ENCODE measurements around the gene VAMP3.
A peak's percentile ranks its signal among the peaks of the same experiment; 100 is the strongest.
"Not testable (repeated sequence)": the region's sequence is repeated elsewhere in the genome, so short reads cannot be mapped to it uniquely, and the experiment has no call there.

The VAMP3 gene

GRCh38 chr1:7768583-7768982 lies 2.5 kb upstream of the VAMP3 start:
- DNase-seq (ENCODE audit: low spot score) = no peak

GRCh38 chr1:7769673-7770412 lies 1.3 kb upstream of the VAMP3 start:
- no peak for DNase-seq (ENCODE audit: low spot score)

GRCh38 chr1:7770669-7770996 lies 463 bp upstream of the VAMP3 start:
- DNase-seq (ENCODE audit: low spot score) = no peak

- DNase-seq (ENCODE audit: low spot score) = no peak
These were observed 765 bp downstream of the VAMP3 start for GRCh38 chr1:7771823-7772299.

- no peak for DNase-seq (ENCODE audit: low spot score)
These were observed 6.5 kb downstream of the VAMP3 start for GRCh38 chr1:7777591-7777990.

- DNase-seq (ENCODE audit: low spot score) = no peak
These were observed 7.1 kb downstream of the VAMP3 start for GRCh38 chr1:7778133-7778628.

GRCh38 chr1:7780976-7781375 lies 9.9 kb downstream of the VAMP3 start:
- no peak for DNase-seq (ENCODE audit: low spot score)

- no peak for DNase-seq (ENCODE audit: low spot score)
These were observed 10.4 kb downstream of the VAMP3 start for GRCh38 chr1:7781501-7781900.

- DNase-seq (ENCODE audit: low spot score) = no peak
These were observed 10.9 kb downstream of the VAMP3 start for GRCh38 chr1:7781923-7782495.

- DNase-seq (ENCODE audit: low spot score) = peak; percentile 72
These were observed 12.1 kb downstream of the VAMP3 start for GRCh38 chr1:7783178-7783711.

GRCh38 chr1:7783826-7784491 lies 12.9 kb downstream of the VAMP3 start, which contains the start of gene PER3:
PER3 (plus strand) TSS chr1:7784291; CDS start chr1:7784878, 587 bp downstream.
- peak; percentile 90 for DNase-seq (ENCODE audit: low spot score)

GRCh38 chr1:7784492-7785071 lies 13.5 kb downstream of the VAMP3 start:
- DNase-seq (ENCODE audit: low spot score) = no peak

GRCh38 chr1:7785108-7785507 lies 14.0 kb downstream of the VAMP3 start:
- no peak for DNase-seq (ENCODE audit: low spot score)

GRCh38 chr1:7786795-7787194 lies 15.7 kb downstream of the VAMP3 start:
- DNase-seq (ENCODE audit: low spot score) = no peak

- no peak for DNase-seq (ENCODE audit: low spot score)
These were observed 18.7 kb downstream of the VAMP3 start for GRCh38 chr1:7789828-7790227.

- DNase-seq (ENCODE audit: low spot score) = not testable (repeated sequence)
These were observed 19.9 kb downstream of the VAMP3 start for GRCh38 chr1:7791027-7791426.

GRCh38 chr1:7795406-7795805 lies 24.3 kb downstream of the VAMP3 start:
- DNase-seq (ENCODE audit: low spot score) = no peak

GRCh38 chr1:7805460-7805859 lies 34.4 kb downstream of the VAMP3 start:
- DNase-seq (ENCODE audit: low spot score) = no peak

- no peak for DNase-seq (ENCODE audit: low spot score)
These were observed 37.3 kb downstream of the VAMP3 start for GRCh38 chr1:7808253-7808844.

GRCh38 chr1:7809742-7810141 lies 38.6 kb downstream of the VAMP3 start:
- DNase-seq (ENCODE audit: low spot score) = no peak

- no peak for DNase-seq (ENCODE audit: low spot score)
These were observed 39.3 kb downstream of the VAMP3 start for GRCh38 chr1:7810395-7810794.

- DNase-seq (ENCODE audit: low spot score) = no peak
These were observed 40.4 kb downstream of the VAMP3 start for GRCh38 chr1:7811476-7811875.
